HG02973 (cell line): ENCODE data around the gene CCDC190.
A peak's percentile ranks its signal among the peaks of the same experiment; 100 is the strongest.
"Not testable (repeated sequence)": the region's sequence is repeated elsewhere in the genome, so short reads cannot be mapped to it uniquely, and the experiment has no call there.

Source experiments
- ATAC-seq: cut with Tn5 transposase; IDR thresholded peaks from one replicate; pipeline ENCODE4 v1.9.1; 2021; ENCODE audit warnings: moderate library complexity; ENCODE audit not compliant: unreplicated experiment

Gene CCDC190

DNA sequence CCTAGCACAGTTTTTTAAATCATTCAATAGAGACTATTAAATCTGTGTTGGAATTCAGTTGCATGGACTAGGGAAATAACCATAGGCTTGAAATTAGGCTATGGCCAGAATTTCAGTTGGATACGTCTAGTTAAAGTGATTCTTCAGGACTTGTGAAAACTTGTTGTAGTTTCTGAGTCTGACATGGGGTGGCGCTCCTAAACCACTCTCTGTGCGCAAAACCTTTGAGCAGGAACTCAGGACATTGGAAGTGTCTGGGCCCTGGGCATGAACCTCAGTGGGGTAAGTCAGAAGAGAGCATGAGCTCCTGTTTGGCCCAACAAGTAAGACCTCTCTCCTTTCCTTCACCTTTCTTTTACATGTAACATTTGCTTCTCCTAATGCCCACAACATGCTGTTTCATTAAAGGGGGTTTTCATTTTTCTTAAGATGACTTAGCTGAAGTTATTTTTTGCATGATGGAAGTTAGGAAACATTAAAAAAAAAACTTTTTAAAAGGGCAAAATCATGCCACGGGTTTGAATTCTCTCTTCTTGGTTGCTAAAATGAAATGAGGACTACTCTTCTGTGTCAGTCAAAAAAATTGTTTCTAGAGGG lies 17.1 kb upstream of the CCDC190 start:
- no peak for ATAC-seq

DNA sequence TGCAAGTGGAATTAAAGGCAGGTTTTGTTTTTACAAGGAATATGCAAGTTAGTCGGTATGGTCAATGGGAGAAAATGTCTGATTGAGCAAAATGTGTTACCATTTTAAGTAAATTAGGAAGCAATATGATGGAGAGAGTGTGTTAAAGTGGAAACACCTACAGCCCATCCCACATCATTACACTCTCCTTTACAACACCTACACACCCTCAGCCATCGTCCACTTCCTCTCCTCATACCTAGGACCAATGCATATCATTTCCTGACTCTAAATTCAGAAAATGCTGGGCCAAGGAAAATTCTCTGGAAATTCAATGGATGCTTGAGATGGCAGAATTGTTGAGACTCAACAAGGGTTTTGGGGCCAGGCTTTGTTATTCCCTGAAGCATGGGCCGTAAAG lies 16.4 kb upstream of the CCDC190 start:
- ATAC-seq = no peak

DNA sequence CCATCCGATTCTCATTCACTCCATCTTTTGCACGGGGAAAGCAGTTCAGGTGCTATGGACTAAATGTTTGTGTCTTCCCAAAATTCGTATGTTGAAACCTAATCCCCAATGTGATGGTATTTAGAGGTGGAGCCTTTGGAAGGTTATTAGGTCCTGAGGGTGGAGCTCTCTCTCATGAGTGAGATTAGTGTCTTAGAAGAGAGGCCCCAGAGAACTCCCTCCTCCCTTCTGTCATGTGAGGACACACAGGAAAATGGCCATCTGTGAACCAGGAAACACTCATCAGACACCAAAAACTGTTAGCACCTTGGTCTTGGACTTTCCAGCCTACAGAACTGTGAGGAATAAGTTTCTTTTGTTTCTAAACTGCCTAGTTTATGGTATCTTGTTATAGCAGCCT lies 15.8 kb upstream of the CCDC190 start:
- no peak for ATAC-seq

DNA sequence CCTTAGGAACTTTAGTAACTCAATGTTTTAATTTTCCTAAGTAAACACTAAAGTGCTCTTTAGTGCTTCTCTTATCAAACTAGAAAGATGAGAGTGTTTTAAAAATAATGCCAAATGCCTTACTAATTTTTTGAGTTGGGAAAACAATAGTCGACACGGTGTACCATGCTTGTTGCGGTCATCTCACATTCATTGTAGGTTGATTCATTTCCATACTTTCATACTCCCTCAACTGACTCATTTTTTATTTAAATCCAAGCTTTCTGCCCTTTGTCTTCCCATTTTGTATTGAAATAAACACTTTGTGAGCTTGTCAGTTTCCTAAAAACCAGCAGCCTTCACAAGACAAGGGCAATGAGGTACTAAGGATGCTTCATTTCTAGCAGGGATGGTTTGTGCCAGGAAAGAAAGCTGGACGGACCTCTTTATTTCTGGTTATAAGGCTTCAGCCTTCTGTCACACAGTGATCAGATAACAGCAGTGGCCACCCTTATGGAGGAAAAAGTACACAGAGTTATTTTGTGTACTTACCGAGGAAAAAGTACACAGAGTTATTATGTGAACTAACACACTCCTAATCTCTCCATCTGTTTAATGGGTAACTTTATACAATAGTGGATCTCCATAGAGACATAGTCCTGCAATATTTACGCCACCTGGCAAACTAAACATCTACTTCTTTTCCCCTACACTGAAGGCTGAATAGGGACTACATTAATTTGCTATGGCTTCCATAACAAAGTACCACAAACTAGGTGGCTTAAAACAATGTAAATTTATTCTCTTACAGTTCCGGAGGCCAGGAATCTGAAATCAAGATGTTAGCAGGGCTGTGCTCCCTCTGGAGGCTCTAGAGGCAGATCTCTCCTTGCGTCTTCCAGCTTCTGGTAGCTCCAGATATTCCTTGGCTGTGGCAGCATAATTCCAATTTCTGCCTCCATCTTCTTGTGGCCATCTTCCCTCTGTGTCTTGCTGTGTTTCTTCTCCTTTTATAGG lies 13.0 kb upstream of the CCDC190 start:
- no peak for ATAC-seq

DNA sequence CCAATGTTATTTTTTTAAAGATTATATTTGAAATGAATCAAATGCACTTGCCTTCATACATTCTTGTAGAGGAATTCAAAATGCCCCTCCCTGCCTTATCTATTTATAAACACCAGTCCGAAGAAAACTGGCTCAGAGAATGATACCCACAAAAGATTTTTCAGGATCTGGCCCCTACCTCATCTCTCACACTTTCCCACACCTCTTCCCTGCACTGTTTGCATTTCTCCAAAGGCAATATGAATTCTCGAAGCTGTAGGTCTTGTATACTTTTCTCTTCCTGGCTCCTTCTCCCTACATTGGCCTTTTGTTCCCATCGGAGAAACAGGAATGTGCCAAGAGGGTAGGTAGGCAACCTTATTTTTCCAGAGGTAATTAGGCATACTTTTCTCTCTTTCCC lies 12.0 kb upstream of the CCDC190 start:
- no peak for ATAC-seq

DNA sequence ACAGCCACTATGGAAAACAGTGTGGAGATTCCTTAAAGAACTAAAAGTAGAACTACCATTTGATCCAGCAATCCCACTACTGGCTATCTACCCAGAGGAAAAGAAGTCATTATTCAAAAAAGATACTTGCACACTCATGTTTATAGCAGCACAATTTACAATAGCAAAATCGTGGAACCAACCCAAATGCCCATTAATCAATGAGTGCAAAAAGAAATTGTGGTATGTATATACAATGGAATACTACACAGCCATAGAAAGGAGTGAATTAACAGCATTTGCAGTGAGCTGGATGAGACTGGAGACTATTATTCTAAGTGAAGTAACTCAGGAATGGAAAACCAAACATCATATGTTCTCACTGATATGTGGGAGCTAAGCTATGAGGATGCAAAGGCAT lies 10.4 kb upstream of the CCDC190 start:
- not testable (repeated sequence) for ATAC-seq

DNA sequence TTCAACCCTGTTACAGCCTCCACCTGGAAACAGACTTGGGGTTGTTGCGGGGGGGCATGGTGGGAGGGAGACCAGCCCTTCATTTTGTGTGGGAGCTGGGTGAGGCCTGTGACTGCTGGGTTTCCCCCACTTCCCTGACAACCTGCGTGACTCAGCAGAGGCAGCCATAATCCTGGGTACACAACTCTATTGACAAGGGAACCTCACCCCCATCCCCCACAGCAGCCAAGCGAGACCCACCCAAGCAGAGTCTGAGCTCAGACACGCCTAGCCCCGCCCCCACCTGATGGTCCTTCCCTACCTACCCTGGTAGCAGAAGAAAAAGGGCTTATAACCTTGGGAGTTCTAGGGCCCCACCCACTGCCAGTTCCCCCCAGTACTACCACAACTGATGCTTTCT lies 8.0 kb upstream of the CCDC190 start:
- no peak for ATAC-seq

DNA sequence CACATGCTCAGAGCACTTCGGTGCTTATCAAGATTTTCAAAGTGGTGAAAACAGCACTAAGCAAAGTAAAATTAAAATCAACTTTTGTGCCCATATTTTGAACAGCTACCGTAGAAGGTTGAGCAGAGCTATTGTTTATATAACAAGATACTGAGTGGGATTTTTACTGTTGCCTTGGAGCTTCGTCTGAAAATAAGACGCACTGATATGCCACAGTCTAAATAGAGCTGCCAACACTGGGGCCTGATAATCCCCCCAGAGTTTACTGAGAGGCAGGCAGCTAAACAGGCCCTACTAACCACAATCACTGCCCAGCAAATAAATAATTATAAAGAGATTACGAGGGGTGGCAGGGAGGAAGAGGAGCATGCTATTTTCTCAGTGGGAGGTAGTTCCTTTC lies 650 bp upstream of the CCDC190 start:
- no peak for ATAC-seq

DNA sequence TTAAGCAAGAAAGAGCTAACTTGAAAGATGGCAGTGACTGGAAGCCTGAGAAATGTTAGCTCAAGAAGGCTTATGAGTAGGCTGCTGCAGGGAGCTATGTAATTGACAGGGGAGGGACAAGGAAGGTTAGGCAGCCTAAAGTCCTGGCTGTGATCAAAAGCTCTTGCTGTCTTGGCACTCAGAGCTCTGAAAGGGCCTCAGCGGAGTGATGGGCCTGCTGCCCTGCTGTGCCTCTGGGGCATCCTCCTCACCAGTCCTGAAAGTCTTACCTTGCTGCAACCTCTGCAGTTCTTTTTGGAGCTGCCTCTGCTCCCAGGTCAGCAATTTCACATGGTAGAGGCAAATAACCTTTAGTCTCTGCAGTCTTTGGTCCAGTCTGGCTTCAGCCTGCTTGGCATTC lies 1.8 kb downstream of the CCDC190 start:
- ATAC-seq = no peak

DNA sequence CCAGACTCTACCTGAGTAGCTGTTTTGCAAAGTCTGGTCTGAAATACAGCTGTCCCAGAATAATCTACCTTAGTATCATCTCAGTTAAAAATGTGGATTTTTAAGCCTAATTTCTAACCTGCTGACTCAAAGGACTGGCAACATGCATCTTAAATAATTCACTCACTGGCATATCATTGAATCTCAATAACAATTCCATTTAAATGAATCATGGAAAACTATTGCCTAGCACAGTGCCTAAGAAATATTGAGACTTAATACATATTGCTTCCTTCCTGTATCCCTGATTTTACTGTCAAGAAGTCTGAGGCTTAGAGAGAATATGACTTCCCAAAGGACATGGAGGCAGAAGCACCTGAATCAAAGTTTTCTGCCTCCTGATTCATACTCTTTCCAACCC lies 3.1 kb downstream of the CCDC190 start:
- no peak for ATAC-seq

DNA sequence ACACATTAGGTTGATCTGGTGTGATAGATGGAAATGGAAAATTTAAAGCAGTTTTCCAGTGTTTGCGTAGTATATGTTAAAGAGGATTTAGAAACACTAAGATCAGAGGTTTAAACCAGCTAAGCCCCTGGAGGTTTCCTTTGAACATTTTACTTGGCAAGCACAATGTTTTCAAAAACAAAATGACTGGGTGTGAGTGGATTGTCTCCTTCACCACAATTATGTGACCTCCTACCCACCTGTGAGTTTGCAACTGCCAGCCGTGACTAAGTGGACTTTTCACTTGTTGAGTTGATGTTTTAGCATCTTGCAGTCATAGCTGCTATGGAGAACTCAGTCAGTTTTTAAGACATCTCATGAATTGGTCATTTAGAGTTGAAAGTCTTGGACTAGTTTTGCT lies 4.7 kb downstream of the CCDC190 start:
- no peak for ATAC-seq

DNA sequence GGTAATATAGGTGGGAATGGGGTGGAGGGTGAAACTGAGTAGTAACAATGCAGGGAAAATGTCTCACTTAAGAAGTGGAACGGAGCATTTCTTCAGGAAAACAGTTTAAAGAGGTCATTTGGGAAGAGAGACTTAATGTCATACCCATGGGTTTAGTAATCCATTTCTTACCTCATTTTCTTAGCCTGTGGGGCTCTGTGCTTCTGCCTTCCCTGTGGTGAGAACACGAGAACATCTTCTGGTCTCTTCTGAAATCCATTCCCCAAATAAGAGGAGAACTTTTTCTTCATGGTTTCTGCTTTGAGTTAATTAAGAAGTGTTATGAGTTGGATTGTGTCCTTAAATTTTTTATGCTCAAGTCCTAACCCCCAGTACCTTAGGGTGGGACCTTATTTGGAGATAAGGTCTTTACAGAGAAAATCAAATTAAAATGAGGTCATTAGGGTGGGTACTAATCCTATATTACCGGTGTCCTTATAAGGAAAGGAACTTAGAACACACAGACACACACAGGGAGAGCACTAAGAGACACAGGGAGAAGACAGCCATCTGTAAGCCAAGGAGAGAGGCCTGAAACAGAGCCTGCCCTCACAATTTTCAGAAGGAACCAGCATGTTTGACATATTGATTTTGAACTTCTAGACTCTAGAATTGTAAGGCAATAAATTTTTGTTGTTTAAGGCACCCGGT lies 5.4 kb downstream of the CCDC190 start:
- no peak for ATAC-seq

DNA sequence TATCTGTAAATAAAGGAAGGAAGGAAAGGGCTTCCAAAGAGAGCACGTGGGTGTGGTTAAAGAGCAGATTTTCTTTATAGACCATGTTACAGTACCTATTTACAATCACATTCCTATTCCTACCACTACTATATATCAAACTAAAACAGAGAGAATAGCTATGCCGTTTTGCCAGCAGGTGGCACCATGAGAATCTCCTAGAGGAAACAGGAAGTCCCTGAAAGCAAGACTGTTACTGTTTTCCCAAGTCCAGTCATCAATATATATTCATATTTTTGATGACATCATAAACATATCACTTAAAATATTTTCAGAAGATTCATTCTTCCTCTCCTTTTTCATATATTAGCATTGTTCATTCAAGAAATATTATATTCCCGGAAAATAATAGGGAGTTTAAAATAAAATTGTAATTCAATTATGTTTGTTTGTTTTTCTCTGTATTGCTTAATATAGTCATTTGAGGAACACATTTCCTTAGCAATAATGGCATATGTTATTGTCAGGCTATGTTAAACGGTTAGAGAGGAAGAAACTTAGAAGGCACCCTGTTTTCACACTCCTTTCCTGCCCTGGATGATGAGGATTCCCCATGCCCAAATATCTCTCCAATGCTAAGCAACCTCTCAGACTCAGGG lies 6.6 kb downstream of the CCDC190 start:
- ATAC-seq = peak; percentile 83

DNA sequence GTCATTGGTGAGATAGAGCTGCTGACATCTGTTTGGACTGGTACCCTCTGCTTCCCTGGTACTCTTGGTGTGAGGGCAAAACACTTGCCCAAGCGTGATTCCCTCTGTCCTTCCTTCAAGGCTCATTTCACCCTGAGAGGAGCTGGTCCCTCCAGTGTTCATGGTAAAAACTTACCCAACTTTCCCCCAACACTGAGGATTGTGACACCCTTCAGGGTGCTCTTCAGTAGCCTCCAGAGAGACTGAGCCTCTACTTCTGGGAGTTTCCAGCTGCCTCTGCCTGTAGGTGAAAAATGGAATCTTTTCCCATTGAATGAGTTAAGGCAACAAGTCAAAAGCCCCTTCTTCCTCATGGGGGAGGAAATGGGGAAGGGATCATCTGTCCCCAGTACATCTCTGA lies 9.6 kb downstream of the CCDC190 start:
- ATAC-seq = no peak

DNA sequence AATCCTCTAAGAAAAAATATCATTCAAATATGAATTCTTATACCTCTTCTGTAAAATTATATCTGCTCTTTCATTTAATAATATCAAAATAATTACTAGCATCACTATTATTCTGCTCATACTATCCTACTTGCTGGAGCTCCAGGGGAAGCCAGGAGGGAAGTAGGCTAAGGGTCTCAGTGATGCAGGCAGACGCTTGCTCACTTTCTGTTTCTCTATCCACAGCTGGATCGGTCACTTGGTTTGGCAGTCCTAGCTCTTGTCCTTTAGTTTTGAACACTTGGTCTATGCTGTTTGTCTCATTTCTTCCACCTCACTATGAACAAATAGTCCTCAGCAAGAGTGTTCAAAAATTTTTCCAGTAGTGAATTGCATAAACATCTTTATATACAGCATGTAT lies 11.3 kb downstream of the CCDC190 start:
- no peak for ATAC-seq

DNA sequence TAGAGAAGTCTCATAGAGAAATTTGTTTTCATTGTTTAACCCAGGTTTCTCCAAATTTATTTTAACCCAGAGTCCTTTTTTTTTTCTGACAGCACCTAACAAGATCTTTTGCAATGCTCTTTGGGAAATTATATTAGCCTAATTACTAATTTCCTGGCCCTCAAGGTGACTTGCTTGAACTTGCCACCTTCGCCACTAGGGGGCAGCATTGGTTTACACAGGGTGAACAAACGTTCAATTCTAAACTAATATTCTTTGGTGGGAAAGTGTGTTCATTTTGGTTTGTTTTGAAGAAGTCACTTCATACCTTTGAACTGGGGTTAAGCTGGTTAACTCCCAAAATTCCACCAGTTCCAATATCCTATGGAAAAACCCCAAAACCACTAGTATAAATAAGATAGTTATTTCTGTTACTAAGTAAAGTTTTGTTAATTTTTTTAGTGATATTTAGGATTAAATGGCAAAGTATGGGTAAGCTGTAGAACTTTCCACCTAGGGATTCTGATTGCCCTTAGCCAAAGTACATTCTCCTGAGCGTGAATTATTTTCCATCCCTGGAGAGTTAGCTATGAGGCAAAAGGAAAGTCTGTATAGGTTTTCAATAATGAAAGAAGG lies 13.0 kb downstream of the CCDC190 start:
- peak; percentile 76 for ATAC-seq

DNA sequence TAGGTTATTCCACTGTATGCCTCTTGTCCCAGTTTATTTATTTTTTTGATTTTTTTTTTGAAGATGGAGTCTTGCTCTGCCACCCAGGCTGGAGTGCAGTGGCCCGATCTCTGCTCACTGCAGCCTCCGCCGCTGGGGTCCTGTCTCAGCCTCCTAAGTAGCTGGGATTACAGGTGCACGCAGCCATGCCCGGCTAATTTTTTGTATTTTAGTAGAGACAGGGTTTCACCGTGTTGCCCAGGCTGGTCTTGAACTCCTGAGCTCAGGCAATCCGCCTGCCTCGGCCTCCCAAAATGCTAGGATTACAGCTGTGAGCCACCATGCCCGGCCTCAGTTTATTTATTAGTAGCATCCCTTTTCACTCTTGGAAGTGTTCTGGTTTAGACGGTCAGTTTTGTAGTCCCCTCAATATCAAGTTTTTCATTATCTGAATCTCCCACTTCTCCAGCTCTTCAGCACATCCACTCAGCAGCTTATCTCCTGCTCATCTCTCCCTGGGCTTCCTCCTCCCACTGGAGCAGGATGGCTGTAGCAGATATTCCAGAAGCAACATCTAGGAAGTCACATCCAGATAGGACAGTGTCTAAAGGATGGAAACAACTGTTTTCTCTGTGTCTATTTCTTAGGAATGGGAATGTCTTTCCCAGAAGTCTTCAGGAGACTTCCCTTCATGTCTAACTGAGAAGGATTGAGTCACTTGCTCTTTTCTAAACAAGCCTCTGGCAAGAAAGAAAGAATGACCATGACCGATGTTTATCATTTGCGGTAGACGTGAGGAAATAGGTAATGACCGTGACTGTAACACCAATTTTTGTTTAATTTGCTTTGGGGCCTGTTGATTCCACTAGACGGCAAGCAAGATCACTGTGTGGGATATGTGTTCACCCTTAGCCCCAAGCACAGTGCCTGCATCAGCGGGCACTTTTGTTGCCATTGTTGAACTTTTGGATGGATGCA lies 14.4 kb downstream of the CCDC190 start:
- ATAC-seq = no peak

DNA sequence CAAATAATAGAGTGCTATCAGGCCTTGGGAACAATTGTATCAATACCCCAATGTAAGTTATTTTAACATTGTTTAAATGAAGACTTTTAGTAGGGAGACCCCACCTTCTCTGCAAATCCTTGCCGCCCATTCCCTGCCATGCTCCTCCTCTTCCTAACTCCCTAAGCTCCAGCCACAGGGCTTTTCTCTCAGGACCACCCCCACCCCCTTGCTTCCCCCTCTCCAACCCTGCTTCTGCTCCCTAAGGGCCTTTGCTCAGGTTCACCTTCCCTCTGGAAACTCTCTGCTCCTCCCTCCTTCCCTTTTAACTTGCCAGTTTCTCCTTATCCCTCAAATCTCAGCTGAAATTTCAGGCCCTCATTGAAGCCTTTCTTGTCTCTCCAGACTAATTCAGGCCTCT lies 16.8 kb downstream of the CCDC190 start:
- no peak for ATAC-seq

DNA sequence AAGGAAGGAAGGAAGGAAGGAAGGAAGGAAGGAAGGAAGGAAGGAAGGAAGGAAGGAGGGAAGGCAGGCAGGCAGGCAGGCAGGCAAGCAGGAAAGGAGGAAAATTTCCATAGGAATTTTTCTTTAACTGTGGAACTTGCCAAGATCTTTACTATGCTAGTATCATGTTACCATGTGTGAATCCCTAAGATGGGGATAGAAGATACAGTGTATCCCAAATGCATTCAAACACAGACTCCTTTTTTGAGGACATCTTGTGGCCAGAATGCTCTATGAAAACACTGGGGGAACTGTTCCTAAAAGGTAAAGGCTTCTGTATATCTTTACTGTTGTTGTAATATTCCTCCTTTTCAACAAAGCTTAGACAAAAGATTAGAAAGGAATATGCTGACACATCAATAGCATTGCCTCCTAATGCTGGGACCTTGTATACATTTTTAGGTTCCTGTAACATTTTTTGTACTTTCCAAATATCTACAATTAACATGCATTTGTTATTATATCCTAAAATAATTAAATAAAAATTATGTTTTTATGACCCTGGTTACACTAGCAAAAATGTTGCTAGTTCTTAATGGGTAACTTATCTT lies 20.6 kb downstream of the CCDC190 start:
- ATAC-seq = no peak
